Upper lobe of left lung (tissue), 4 donors: Measurements from ENCODE around the gene PISD.

ENCODE experiments used
- CTCF ChIP-seq, 6 experiments: fragments of 450-650 bp in 4 of 6; fragments of 200-600 bp in 2 of 6; sonication (generic) in 2 of 6; IDR thresholded peaks; one replicate each; pipeline ENCODE4 v1.5.1; 2016 to 2019; ENCODE audit warnings: antibody characterized with exemption in 6 of 6
- EP300 ChIP-seq, 4 donors: sonication (generic); formaldehyde crosslinking; IDR thresholded peaks; one replicate each; pipeline ENCODE4 v1.5.1; 2017; ENCODE audit warnings: antibody characterized with exemption in 4 of 4, control low read depth in 2 of 4
- POLR2AphosphoS5 ChIP-seq, 2 donors: sonication (generic); formaldehyde crosslinking; IDR thresholded peaks; one replicate each; pipeline ENCODE4 v1.5.1; 2017; ENCODE audit warnings: antibody characterized with exemption in 2 of 2

DNA sequence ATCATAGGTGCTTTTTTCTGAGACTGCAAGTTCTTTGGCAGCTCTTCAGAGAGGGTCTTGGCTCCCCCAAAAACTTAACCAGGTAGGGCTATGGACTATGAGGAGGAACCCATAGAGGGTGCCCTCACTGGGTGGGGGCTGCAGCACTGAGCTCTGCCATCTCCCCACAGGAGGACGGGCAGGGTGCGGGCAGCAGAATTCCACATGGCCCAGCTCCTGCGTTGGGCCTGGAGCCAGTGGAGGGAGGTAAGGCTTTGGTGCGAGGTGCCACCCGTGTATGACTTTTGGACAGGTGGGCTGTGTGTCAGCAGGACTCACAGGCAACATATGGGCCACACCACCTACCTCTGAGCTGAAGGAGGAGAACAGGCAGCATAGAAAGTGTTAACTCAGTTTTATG is 58.4 kb downstream of the PISD start:
- TF ChIP-seq POLR2AphosphoS5 (IDR thresholded peaks at IDR 0.05) (no peak), EP300 (IDR thresholded peaks at IDR 0.05) (no peak), CTCF (IDR thresholded peaks at IDR 0.05) (no peak)
